ENCODE results near the gene BMP6. TPM values are rescaled to one million over a fixed set of nuclear protein-coding genes. Genes with fewer than 3 reads are reported as not detected.

Gene BMP6
- total RNA-seq, 1 experiment from 2014 or later, result not detected

- H3K9me3 ChIP-seq (ENCODE audit: low read length), result no peaks in the 10 kb centered on the region
These were observed 51.2 kb downstream of the BMP6 start for GRCh38 chr6:7777074-7777473.

GRCh38 chr6:7781240-7781639, 55.3 kb downstream of the BMP6 start:
- Histone ChIP-seq H3K9me2 (replicated peaks; ENCODE audit: insufficient read depth, low read length) (no peaks in the 10 kb centered on the region), H2AFZ (ENCODE audit: low read length) (no peak overlapping the region), H3K36me3 (ENCODE audit: insufficient read depth, low read length) (no peaks in the 10 kb centered on the region), H4K20me1 (ENCODE audit: insufficient read depth, low read depth, low read length) (no peaks in the 10 kb centered on the region), H3K27me3 (ENCODE audit: low read length) (no peaks in the 10 kb centered on the region), H3K9me3 (ENCODE audit: low read length) (no peaks in the 10 kb centered on the region), H3K4me2 (ENCODE audit: low read depth, low read length, poor library complexity, severe bottlenecking) (no peak overlapping the region), H3K79me2 (ENCODE audit: low read length) (no peaks in the 10 kb centered on the region), H3K27ac (ENCODE audit: low read length) (no peak overlapping the region), H3K4me3 (ENCODE audit: low read length) (no peak overlapping the region), H3K9ac (ENCODE audit: low read length) (no peak overlapping the region), H3K4me1 (ENCODE audit: low read length) (no peaks in the 10 kb centered on the region)
- DNase-seq, result no peak

More at GRCh38 chr6:7777074-7777473, 51.2 kb downstream of the BMP6 start:
- Histone ChIP-seq H3K4me2 (ENCODE audit: low read depth, low read length, poor library complexity, severe bottlenecking) (no peak overlapping the region), H3K4me1 (ENCODE audit: low read length) (no peaks in the 10 kb centered on the region), H3K27me3 (ENCODE audit: low read length) (no peaks in the 10 kb centered on the region), H3K79me2 (ENCODE audit: low read length) (no peaks in the 10 kb centered on the region), H3K9ac (ENCODE audit: low read length) (no peak overlapping the region), H3K27ac (ENCODE audit: low read length) (no peak overlapping the region), H3K9me2 (replicated peaks; ENCODE audit: insufficient read depth, low read length) (no peaks in the 10 kb centered on the region), H3K4me3 (ENCODE audit: low read length) (no peak overlapping the region), H2AFZ (ENCODE audit: low read length) (no peak overlapping the region), H4K20me1 (ENCODE audit: insufficient read depth, low read depth, low read length) (no peaks in the 10 kb centered on the region), H3K36me3 (ENCODE audit: insufficient read depth, low read length) (no peaks in the 10 kb centered on the region)
- DNase-seq, result no peak

DNA sequence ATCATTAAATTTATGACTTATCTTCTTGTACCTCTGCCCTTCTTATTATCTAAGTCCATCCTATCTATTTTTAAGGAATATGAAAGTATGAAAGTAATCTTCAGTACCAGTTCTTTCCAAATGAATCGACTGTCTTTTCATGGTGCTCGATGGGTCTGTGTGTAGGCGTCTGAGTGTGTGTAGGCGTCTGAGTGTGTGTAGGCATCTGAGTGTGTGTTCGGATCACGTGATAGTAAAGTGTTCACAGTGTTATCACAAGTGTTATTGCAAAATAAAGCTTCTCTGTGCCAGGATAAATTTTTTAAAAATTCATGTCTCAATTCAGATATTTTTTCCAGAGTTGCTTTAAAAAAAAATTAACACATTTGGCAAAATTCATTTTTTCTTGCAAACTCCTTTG, 58.3 kb downstream of the BMP6 start:
- Histone ChIP-seq H3K36me3 (ENCODE audit: insufficient read depth, low read length) (no peaks in the 10 kb centered on the region), H3K4me2 (ENCODE audit: low read depth, low read length, poor library complexity, severe bottlenecking) (no peak overlapping the region), H3K27ac (ENCODE audit: low read length) (no peak overlapping the region), H3K9me2 (replicated peaks; ENCODE audit: insufficient read depth, low read length) (no peaks in the 10 kb centered on the region), H3K27me3 (ENCODE audit: low read length) (no peaks in the 10 kb centered on the region), H3K4me3 (ENCODE audit: low read length) (no peak overlapping the region), H3K4me1 (ENCODE audit: low read length) (no peaks in the 10 kb centered on the region), H3K9ac (ENCODE audit: low read length) (no peak overlapping the region), H3K9me3 (ENCODE audit: low read length) (no peaks in the 10 kb centered on the region), H3K79me2 (ENCODE audit: low read length) (no peaks in the 10 kb centered on the region), H4K20me1 (ENCODE audit: insufficient read depth, low read depth, low read length) (no peaks in the 10 kb centered on the region), H2AFZ (ENCODE audit: low read length) (no peak overlapping the region)
- no peak for DNase-seq

DNA sequence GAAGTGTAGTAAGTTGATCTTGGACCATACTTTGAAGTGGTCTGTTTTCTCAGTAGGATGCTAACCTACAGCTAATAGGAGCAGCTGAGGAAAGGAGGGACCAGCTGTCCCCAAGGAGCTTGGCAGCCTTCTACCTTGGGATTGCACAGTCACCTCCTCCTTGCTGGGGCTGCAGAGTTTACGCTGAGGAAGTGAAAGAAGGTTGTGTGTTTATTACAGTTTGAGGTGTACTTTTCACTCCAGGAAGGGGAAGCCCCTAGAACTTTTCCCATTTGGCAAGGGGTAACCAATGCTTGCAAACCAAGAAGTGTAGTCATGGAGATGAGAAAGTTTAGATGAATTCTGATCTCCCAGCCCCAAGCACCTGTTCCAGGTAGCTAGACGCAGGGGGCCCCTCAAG, 58.8 kb downstream of the BMP6 start:
- Histone ChIP-seq H3K9me3 (ENCODE audit: low read length) (no peaks in the 10 kb centered on the region), H4K20me1 (ENCODE audit: insufficient read depth, low read depth, low read length) (no peaks in the 10 kb centered on the region), H3K4me1 (ENCODE audit: low read length) (no peaks in the 10 kb centered on the region), H3K36me3 (ENCODE audit: insufficient read depth, low read length) (no peaks in the 10 kb centered on the region), H3K4me2 (ENCODE audit: low read depth, low read length, poor library complexity, severe bottlenecking) (no peak overlapping the region), H3K27ac (ENCODE audit: low read length) (no peak overlapping the region), H3K27me3 (ENCODE audit: low read length) (no peaks in the 10 kb centered on the region), H3K4me3 (ENCODE audit: low read length) (no peak overlapping the region), H3K79me2 (ENCODE audit: low read length) (no peaks in the 10 kb centered on the region), H3K9me2 (replicated peaks; ENCODE audit: insufficient read depth, low read length) (no peaks in the 10 kb centered on the region), H3K9ac (ENCODE audit: low read length) (no peak overlapping the region), H2AFZ (ENCODE audit: low read length) (no peak overlapping the region)
- no peak for DNase-seq

DNA sequence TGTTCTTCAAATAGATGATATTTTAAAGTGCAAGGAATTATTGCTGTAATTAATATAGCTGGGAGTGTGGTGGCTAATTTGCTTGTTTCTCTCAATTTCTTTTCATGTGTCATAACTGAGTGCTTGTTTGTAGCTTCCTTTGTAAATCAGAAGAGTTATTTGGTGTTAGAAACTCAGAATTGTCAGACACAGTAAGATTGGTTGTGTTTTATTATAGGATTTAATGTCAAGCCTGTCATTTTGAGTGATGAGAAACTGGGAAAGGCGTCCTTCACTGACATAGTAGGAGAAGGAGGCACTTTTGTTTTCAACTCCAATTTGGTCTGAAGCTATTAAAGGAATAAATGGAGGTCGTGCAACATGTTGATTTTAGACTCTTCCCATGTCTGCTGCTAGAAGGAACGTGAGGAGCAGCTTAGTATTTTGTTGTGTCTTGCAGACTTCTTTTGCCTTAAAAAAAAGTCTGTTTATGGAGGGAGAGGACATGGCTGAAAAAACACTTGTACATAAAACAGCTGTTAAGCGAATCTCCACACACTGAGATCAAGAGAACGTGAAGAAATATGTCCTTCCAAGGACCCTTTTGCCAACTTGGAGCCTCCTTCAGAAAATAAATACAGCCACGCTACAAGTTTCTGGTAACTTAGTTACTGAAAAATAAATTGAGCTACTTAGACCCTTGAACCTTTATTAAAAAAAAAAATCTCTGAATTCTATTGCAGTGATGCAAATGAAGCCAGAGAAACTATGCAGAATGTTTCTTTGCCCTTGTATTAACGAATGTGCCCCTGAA, 59.5 kb downstream of the BMP6 start:
- Histone ChIP-seq H3K4me1 (ENCODE audit: low read length) (no peaks in the 10 kb centered on the region), H3K36me3 (ENCODE audit: insufficient read depth, low read length) (no peaks in the 10 kb centered on the region), H3K4me2 (ENCODE audit: low read depth, low read length, poor library complexity, severe bottlenecking) (no peak overlapping the region), H3K9me2 (replicated peaks; ENCODE audit: insufficient read depth, low read length) (no peaks in the 10 kb centered on the region), H3K27me3 (ENCODE audit: low read length) (no peaks in the 10 kb centered on the region), H2AFZ (ENCODE audit: low read length) (no peak overlapping the region), H3K4me3 (ENCODE audit: low read length) (no peak overlapping the region), H3K27ac (ENCODE audit: low read length) (no peak overlapping the region), H3K9ac (ENCODE audit: low read length) (no peak overlapping the region), H3K79me2 (ENCODE audit: low read length) (no peaks in the 10 kb centered on the region), H4K20me1 (ENCODE audit: insufficient read depth, low read depth, low read length) (no peaks in the 10 kb centered on the region), H3K9me3 (ENCODE audit: low read length) (no peaks in the 10 kb centered on the region)
- no peak for DNase-seq

GRCh38 chr6:7786214-7786661, 60.3 kb downstream of the BMP6 start:
- Histone ChIP-seq H3K9me3 (ENCODE audit: low read length) (no peaks in the 10 kb centered on the region), H2AFZ (ENCODE audit: low read length) (no peak overlapping the region), H3K36me3 (ENCODE audit: insufficient read depth, low read length) (no peaks in the 10 kb centered on the region), H3K79me2 (ENCODE audit: low read length) (no peaks in the 10 kb centered on the region), H3K27me3 (ENCODE audit: low read length) (no peaks in the 10 kb centered on the region), H3K4me2 (ENCODE audit: low read depth, low read length, poor library complexity, severe bottlenecking) (no peak overlapping the region), H3K27ac (ENCODE audit: low read length) (no peak overlapping the region), H3K4me1 (ENCODE audit: low read length) (no peaks in the 10 kb centered on the region), H3K9ac (ENCODE audit: low read length) (no peak overlapping the region), H3K9me2 (replicated peaks; ENCODE audit: insufficient read depth, low read length) (no peaks in the 10 kb centered on the region), H3K4me3 (ENCODE audit: low read length) (no peak overlapping the region), H4K20me1 (ENCODE audit: insufficient read depth, low read depth, low read length) (no peaks in the 10 kb centered on the region)
- DNase-seq, result no peak

GRCh38 chr6:7787137-7787608, 61.3 kb downstream of the BMP6 start:
- no peak overlapping the region for H3K4me3 ChIP-seq (ENCODE audit: low read length)
- H3K9ac ChIP-seq (ENCODE audit: low read length), result no peak overlapping the region
- H2AFZ ChIP-seq (ENCODE audit: low read length), result no peak overlapping the region
- no peaks in the 10 kb centered on the region for H3K9me2 ChIP-seq (replicated peaks; ENCODE audit: insufficient read depth, low read length)
- no peak overlapping the region for H3K27ac ChIP-seq (ENCODE audit: low read length)
- DNase-seq, result no peak
- no peaks in the 10 kb centered on the region for H3K27me3 ChIP-seq (ENCODE audit: low read length)
- H3K4me1 ChIP-seq (ENCODE audit: low read length), result no peaks in the 10 kb centered on the region
- H3K79me2 ChIP-seq (ENCODE audit: low read length), result no peaks in the 10 kb centered on the region
- no peaks in the 10 kb centered on the region for H3K36me3 ChIP-seq (ENCODE audit: insufficient read depth, low read length)
- H3K4me2 ChIP-seq (ENCODE audit: low read depth, low read length, poor library complexity, severe bottlenecking), result no peak overlapping the region
- no peaks in the 10 kb centered on the region for H3K9me3 ChIP-seq (ENCODE audit: low read length)
- no peaks in the 10 kb centered on the region for H4K20me1 ChIP-seq (ENCODE audit: insufficient read depth, low read depth, low read length)

- Histone ChIP-seq H3K4me2 (ENCODE audit: low read depth, low read length, poor library complexity, severe bottlenecking) (no peak overlapping the region), H3K79me2 (ENCODE audit: low read length) (no peaks in the 10 kb centered on the region), H3K36me3 (ENCODE audit: insufficient read depth, low read length) (no peaks in the 10 kb centered on the region), H3K9me2 (replicated peaks; ENCODE audit: insufficient read depth, low read length) (no peaks in the 10 kb centered on the region), H3K4me3 (ENCODE audit: low read length) (no peak overlapping the region), H3K9ac (ENCODE audit: low read length) (no peak overlapping the region), H2AFZ (ENCODE audit: low read length) (no peak overlapping the region), H3K9me3 (ENCODE audit: low read length) (no peaks in the 10 kb centered on the region), H3K27ac (ENCODE audit: low read length) (no peak overlapping the region), H3K27me3 (ENCODE audit: low read length) (no peaks in the 10 kb centered on the region), H4K20me1 (ENCODE audit: insufficient read depth, low read depth, low read length) (no peaks in the 10 kb centered on the region), H3K4me1 (ENCODE audit: low read length) (no peaks in the 10 kb centered on the region)
- no peak for DNase-seq
These were observed 61.8 kb downstream of the BMP6 start for GRCh38 chr6:7787731-7788130.
